Measurements from ENCODE around the gene SLC6A9. TPM values are rescaled to one million over a fixed set of nuclear protein-coding genes. Genes with fewer than 3 reads are reported as not detected.

Gene SLC6A9
- polyA plus RNA-seq, 2 of the 4 experiments (the other 2 are of a cell fraction), result 9.0 to 17.7 TPM

GRCh38 chr1:44000122-44000665 is 31.1 kb downstream of the SLC6A9 start:
- DNase-seq (ENCODE audit: low read depth in 1 of 2, low spot score in 1 of 2) (no peak), ATAC-seq (no peak), FAIRE-seq (no peak)
- WGBS (ENCODE audit: missing lambda C conversion rate), result 82% methylated on average over 8 of the region's 8 CpGs
- H3K4me2 ChIP-seq, result no peak overlapping the region
- H3K4me1 ChIP-seq, result no peaks in the 10 kb centered on the region
- H3K9me3 ChIP-seq, result no peaks in the 10 kb centered on the region
- no peak overlapping the region for H3K27ac ChIP-seq
- ChIA-PET CTCF (interaction anchor here (0.6 to 11.5 kb wide), 3 partner anchors 26 to 48 kb away, joined by 3 to 412 read pairs (median 12); partner anchors contain the start of gene SLC6A9), POLR2A (no interaction called here)
- TF ChIP-seq NR3C1 (IDR thresholded peaks at IDR 0.05), result no peak
- no peak for TF ChIP-seq EHF (CRISPR knock-in tag; IDR thresholded peaks at IDR 0.05)
- TF ChIP-seq FOSL2 (IDR thresholded peaks at IDR 0.05), result no peak
- no peak for TF ChIP-seq FOSL2 (CRISPR knock-in tag; IDR thresholded peaks at IDR 0.05)
- TF ChIP-seq CEBPB (IDR thresholded peaks at IDR 0.05), result no peak
- TF ChIP-seq, protein P1, sequence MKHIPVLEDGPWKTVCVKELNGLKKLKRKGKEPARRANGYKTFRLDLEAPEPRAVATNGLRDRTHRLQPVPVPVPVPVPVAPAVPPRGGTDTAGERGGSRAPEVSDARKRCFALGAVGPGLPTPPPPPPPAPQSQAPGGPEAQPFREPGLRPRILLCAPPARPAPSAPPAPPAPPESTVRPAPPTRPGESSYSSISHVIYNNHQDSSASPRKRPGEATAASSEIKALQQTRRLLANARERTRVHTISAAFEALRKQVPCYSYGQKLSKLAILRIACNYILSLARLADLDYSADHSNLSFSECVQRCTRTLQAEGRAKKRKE (CRISPR knock-in tag; IDR thresholded peaks at IDR 0.05; ENCODE audit: low read depth), result no peak
- no peak for TF ChIP-seq JUN (IDR thresholded peaks at IDR 0.05)
- no peak for TF ChIP-seq HDAC2 (IDR thresholded peaks at IDR 0.05)
- TF ChIP-seq, protein P2, sequence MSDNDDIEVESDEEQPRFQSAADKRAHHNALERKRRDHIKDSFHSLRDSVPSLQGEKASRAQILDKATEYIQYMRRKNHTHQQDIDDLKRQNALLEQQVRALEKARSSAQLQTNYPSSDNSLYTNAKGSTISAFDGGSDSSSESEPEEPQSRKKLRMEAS (IDR thresholded peaks at IDR 0.05), result no peak
- TF ChIP-seq CBX2 (IDR thresholded peaks at IDR 0.05; ENCODE audit: borderline replicate concordance, low read depth), result no peak
- no peak for TF ChIP-seq TFCP2L1 (CRISPR knock-in tag; IDR thresholded peaks at IDR 0.05)
- no peak for TF ChIP-seq TP53 (CRISPR knock-in tag; IDR thresholded peaks at IDR 0.05)
- no peak for TF ChIP-seq RNF2 (IDR thresholded peaks at IDR 0.05; ENCODE audit: borderline replicate concordance, low read depth)
- TF ChIP-seq, protein P3, sequence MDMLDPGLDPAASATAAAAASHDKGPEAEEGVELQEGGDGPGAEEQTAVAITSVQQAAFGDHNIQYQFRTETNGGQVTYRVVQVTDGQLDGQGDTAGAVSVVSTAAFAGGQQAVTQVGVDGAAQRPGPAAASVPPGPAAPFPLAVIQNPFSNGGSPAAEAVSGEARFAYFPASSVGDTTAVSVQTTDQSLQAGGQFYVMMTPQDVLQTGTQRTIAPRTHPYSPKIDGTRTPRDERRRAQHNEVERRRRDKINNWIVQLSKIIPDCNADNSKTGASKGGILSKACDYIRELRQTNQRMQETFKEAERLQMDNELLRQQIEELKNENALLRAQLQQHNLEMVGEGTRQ (IDR thresholded peaks at IDR 0.05), result no peak
- no peak for TF ChIP-seq RFX5 (IDR thresholded peaks at IDR 0.05)
- TF ChIP-seq HOXB5 (CRISPR knock-in tag; IDR thresholded peaks at IDR 0.05), result no peak
- TF ChIP-seq HEYL (CRISPR knock-in tag; IDR thresholded peaks at IDR 0.05), result no peak
- TF ChIP-seq ZFP36 (IDR thresholded peaks at IDR 0.05; ENCODE audit: borderline replicate concordance, partially characterized antibody), result no peak
- TF ChIP-seq GATA3 (IDR thresholded peaks at IDR 0.05; ENCODE audit: borderline replicate concordance), result no peak
- H3K4me3 ChIP-seq, result no peak overlapping the region

DNA sequence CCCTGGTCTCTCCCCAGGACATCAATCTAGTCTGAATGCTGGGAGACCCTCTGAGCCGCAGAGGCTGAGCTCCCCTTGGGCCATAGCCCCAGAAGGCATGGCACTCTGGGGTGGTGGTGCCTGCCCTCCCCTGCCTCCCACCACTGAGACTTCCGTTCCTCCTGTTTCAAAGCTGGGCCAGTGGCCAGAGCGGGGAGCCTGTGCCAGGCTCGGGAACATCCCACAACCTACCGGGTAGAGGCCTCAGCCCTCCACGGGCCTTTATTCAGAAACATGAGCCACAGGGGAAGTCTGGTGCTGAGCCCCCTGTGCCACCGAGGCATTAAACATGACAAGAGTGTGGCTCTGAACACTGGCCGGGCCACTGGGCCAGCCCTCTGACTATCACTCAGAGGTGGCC is 31.8 kb downstream of the SLC6A9 start:
- ChIA-PET POLR2A (no interaction called here), CTCF (interaction anchor here (0.6 to 11.5 kb wide), 3 partner anchors 26 to 49 kb away, joined by 3 to 412 read pairs (median 12); partner anchors contain the start of gene SLC6A9)
- FAIRE-seq (no peak), ATAC-seq (no peak), DNase-seq (ENCODE audit: low read depth in 1 of 2, low spot score in 1 of 2) (no peak)
- Histone ChIP-seq H3K4me1 (0 out of 3 replicates have a peak, but pooled peaks cover 3% of the 10 kb centered on the region), H3K9me3 (no peaks in the 10 kb centered on the region), H3K4me3 (no peak overlapping the region), H3K27ac (no peak overlapping the region), H3K4me2 (no peak overlapping the region)
- TF ChIP-seq RARB (CRISPR knock-in tag; IDR thresholded peaks at IDR 0.05) (no peak), CBX2 (IDR thresholded peaks at IDR 0.05; ENCODE audit: borderline replicate concordance, low read depth) (no peak), JUNB (IDR thresholded peaks at IDR 0.05) (no peak), ZFP36 (IDR thresholded peaks at IDR 0.05; ENCODE audit: borderline replicate concordance, partially characterized antibody) (no peak), CTCF (IDR thresholded peaks at IDR 0.05) (no peak), TFCP2L1 (CRISPR knock-in tag; IDR thresholded peaks at IDR 0.05) (no peak), POLR2AphosphoS2 (conservative IDR thresholded peaks at IDR 0.05; ENCODE audit: low read length) (no peak), MAZ (IDR thresholded peaks at IDR 0.05; ENCODE audit: borderline replicate concordance, low read depth, low read length) (no peak), FOXS1 (CRISPR knock-in tag; IDR thresholded peaks at IDR 0.05) (no peak), TP53 (CRISPR knock-in tag; IDR thresholded peaks at IDR 0.05) (no peak), FOSL2 (IDR thresholded peaks at IDR 0.05) (no peak), FOSL2 (CRISPR knock-in tag; IDR thresholded peaks at IDR 0.05) (no peak), RAD21 (conservative IDR thresholded peaks at IDR 0.05 in 1 of 2, IDR thresholded peaks at IDR 0.05 in 1 of 2) (no peak), SREBF2 (IDR thresholded peaks at IDR 0.05) (no peak), ESRRA (IDR thresholded peaks at IDR 0.05; ENCODE audit: borderline replicate concordance, low read length) (no peak), HEYL (CRISPR knock-in tag; IDR thresholded peaks at IDR 0.05) (no peak), KDM1A (IDR thresholded peaks at IDR 0.05; ENCODE audit: low read depth) (no peak), HOXB5 (CRISPR knock-in tag; IDR thresholded peaks at IDR 0.05) (no peak)
- TF ChIP-seq, protein P3 (IDR thresholded peaks at IDR 0.05), result no peak
- 87% methylated on average over 3 of the region's 8 CpGs for WGBS (ENCODE audit: missing lambda C conversion rate)
